Psoas muscle (tissue), 8 donors: ENCODE results near the gene ACSF2. TPM values are rescaled to one million over a fixed set of nuclear protein-coding genes. Genes with fewer than 3 reads are reported as not detected.

Experiments
- ATAC-seq, 4 donors: fragments of 200-7000 bp; cut with Tn5 transposase; one replicate each; pipeline ENCODE4 v1.9.1; 2020; ENCODE audit warnings: moderate library complexity in 3 of 4, mild to moderate bottlenecking in 2 of 4
- DNase-seq, 2 donors: peaks; one replicate each; pipeline ENCODE4 v3.0.0-alpha.2; 2020
- H3K27ac ChIP-seq: fragments of 200-600 bp; one replicate; pipeline ENCODE4 v1.8.0; 2022
- H3K27me3 ChIP-seq, 3 donors: fragments of 200-600 bp in 1 of 3; one replicate each; pipeline versions ENCODE4 v1.6.1 to v1.8.0; 2013 to 2022; ENCODE audit warnings: low read length in 2 of 3, mild to moderate bottlenecking in 2 of 3, moderate library complexity in 1 of 3; ENCODE audit not compliant: insufficient read depth in 3 of 3
- H3K36me3 ChIP-seq, 2 donors: fragments of 200-600 bp in 1 of 2; one replicate each; pipeline versions ENCODE4 v1.6.1 to v1.8.0; 2013 to 2022; ENCODE audit warnings: low read depth in 1 of 2, mild to moderate bottlenecking in 1 of 2, moderate library complexity in 1 of 2; ENCODE audit not compliant: insufficient read depth in 1 of 2
- H3K4me1 ChIP-seq: fragments of 200-600 bp; one replicate; pipeline ENCODE4 v1.8.0; 2022
- H3K4me3 ChIP-seq: fragments of 200-600 bp; one replicate; pipeline ENCODE4 v1.8.0; 2022; ENCODE audit warnings: mild to moderate bottlenecking
- H3K9me3 ChIP-seq: fragments of 200-600 bp; one replicate; pipeline ENCODE4 v1.8.0; 2022
- CTCF ChIP-seq: fragments of 200-600 bp; IDR thresholded peaks from one replicate; pipeline ENCODE4 v1.8.0; 2022; ENCODE audit warnings: antibody characterized with exemption
- WGBS, 3 donors: extraction: QIAGEN DNeasy Blood & Tissue Kit; methylation state at CpG; one replicate each; pipeline versions ENCODE4 v1.1.6 to v1.1.7; 2013; 5-methylcytosine and 5-hydroxymethylcytosine counted together
- intact Hi-C, 2 donors: fragments of 100-400 bp; cut with DNase I; formaldehyde crosslinking; loops; one replicate each; pipeline versions ENCODE4 v1.11.0 to v1.14.2; 2022
- polyA plus RNA-seq, 3 donors: library from polyadenylated mRNA; stranded (reverse); fragments of 200-250 nt; gene quantifications; one replicate each; pipeline ENCODE4 v1.2.3, GENCODE V29; 2013
- total RNA-seq, 4 donors: library from RNA; stranded (reverse); fragmentation: NEBNext Ultra II Directional in 2 of 4; extraction: Animal tissue kit (Norgen Biotek cat#: 25700) in 2 of 4; gene quantifications; one replicate each; pipeline versions ENCODE4 v1.2.1 to v1.2.4, GENCODE V29; 2021 to 2023
- donor health status: healthy with polysubstance abuse.
- donor health status: DM: no; HTN: no; CAD: no; lungs with moderate emphysema.
- donor health status: Bipolar disorder and iron deficiency.
- donor health status: healthy.
- donor health status: DM: yes; HTN: yes; CAD: no.
- donor health status: DM: no; HTN: no; CAD: no.
- donor health status: DM: no; HTN: no; CAD: no.
- donor health status: DM: yes; HTN: yes; CAD: no.

The ACSF2 gene
- total and polyA plus RNA-seq, 7 donors: 14.4 to 72.3 (median 35.5) TPM

DNA sequence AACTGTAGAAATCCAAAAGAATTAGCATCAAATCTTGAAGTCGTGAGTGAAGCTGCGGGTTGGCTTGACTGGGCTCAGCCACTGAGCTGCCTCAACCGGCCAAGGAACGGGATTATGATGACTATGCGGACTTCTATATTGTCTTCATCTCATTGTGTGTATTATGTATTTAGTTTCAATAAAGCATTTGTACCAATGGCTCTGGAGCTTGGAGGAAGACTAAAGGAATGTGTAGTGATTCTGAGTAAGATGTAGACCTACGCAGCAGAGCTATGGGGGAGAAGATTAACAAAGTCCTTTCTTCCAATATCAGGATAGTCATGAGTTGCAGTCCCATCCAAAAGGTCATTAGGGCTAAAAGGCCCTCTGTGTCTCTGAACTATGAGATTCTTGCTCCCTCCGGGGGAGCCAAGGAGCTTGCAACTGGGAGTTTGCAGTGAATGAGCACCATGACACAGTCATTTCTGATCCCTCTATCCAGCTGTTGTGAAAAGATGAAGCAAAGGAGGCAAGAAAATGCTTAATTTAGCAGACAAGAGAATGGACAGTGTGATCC, 44.7 kb upstream of the ACSF2 start:
- no peaks in the 10 kb centered on the region for H3K9me3 ChIP-seq
- ATAC-seq: peak in 1 of 4 donors; percentile 17
- no peak for TF ChIP-seq CTCF
- no peak overlapping the region for H3K4me3 ChIP-seq
- H3K36me3 ChIP-seq: peaks cover 10 to 60% of the 10 kb centered on the region in 2 donors
- intact Hi-C loops: no loop called here
- no peak for DNase-seq
- no peak overlapping the region for H3K27ac ChIP-seq
- no peaks in the 10 kb centered on the region for H3K27me3 ChIP-seq
- WGBS, 3 donors: 84 to 88% (median 86%) methylated on average over 7 of the region's 7 CpGs
- H3K4me1 ChIP-seq: peaks cover 13% of the 10 kb centered on the region

- ATAC-seq: peak; percentile 14 to 68 (median 49)
- peaks cover 10 to 66% of the 10 kb centered on the region in 2 donors for H3K36me3 ChIP-seq
- peaks cover 13% of the 10 kb centered on the region for H3K4me1 ChIP-seq
- intact Hi-C loops: no loop called here
- H3K27ac ChIP-seq: no peak overlapping the region
- TF ChIP-seq CTCF: no peak
- no peak overlapping the region for H3K4me3 ChIP-seq
- DNase-seq: no peak
- WGBS, 3 donors: 33 to 39% (median 36%) methylated on average over 3 of the region's 3 CpGs
- H3K27me3 ChIP-seq: no peaks in the 10 kb centered on the region
- H3K9me3 ChIP-seq: no peaks in the 10 kb centered on the region
Observed at GRCh38 chr17:50381920-50382319, 44.1 kb upstream of the ACSF2 start.

GRCh38 chr17:50382931-50383330, 43.1 kb upstream of the ACSF2 start:
- no peak overlapping the region for H3K27ac ChIP-seq
- 88 to 92% (median 91%) methylated on average over 12 of the region's 12 CpGs for WGBS, 3 donors
- no peak overlapping the region for H3K4me3 ChIP-seq
- ATAC-seq: no peak
- DNase-seq: no peak
- intact Hi-C loops: no loop called here
- no peaks in the 10 kb centered on the region for H3K9me3 ChIP-seq
- H3K36me3 ChIP-seq: peaks cover 15 to 76% of the 10 kb centered on the region in 2 donors
- TF ChIP-seq CTCF: no peak
- no peaks in the 10 kb centered on the region for H3K27me3 ChIP-seq
- H3K4me1 ChIP-seq: peaks cover 13% of the 10 kb centered on the region

DNA sequence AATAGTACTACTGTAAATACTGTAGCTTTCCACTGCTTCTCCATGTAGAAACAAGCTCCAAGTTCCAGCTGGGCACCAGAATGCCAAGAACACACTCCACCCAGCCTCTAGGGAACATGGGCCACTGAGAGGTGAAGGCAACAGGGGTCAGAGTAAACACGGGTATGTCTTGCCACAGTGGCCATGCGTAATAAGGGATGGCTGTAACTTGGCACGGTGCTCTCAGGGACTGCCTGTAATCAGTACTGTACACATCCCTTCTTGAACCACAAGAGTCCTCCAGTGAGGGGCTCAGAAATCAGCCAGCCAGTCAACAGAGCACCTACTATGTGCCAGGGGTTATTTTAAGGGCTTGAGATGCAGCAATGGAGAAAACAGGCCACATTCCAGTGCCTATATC, 39.5 kb upstream of the ACSF2 start:
- DNase-seq (no peak), ATAC-seq (peak in 1 of 4 donors; percentile 19)
- Histone ChIP-seq H3K4me3 (no peak overlapping the region), H3K9me3 (no peaks in the 10 kb centered on the region), H3K27ac (no peak overlapping the region), H3K27me3 (no peaks in the 10 kb centered on the region), H3K4me1 (peaks cover 8% of the 10 kb centered on the region), H3K36me3 (peaks cover 22 to 100% of the 10 kb centered on the region in 2 donors)
- intact Hi-C loops: no loop called here
- 62 to 67% (median 65%) methylated on average over 3 of the region's 3 CpGs for WGBS, 3 donors
- TF ChIP-seq CTCF: no peak

DNA sequence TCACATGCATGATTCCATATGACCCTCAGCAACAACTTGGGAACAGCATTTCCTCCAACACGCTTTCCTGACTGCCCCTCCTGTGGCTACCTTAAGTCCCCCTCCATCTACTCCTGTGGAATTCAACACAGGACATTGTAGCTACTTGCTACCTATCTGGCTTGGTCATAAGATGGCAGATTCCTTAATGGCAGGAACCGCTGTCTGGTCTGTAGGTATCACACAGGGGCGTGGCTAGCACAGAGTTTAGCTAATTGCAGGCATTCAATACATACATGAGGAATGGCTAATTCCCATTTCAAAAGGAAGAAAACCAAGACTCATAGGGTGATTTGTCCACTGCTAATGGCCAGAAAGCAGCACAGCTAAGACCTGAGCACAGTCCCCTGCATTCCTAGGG, 37.3 kb upstream of the ACSF2 start:
- no peak for ATAC-seq
- no peak for DNase-seq
- intact Hi-C loops: no loop called here
- no peaks in the 10 kb centered on the region for H3K9me3 ChIP-seq
- H3K4me3 ChIP-seq: no peak overlapping the region
- 96 to 99% (median 97%) methylated on average over 3 of the region's 3 CpGs for WGBS, 3 donors
- TF ChIP-seq CTCF: no peak
- H3K27ac ChIP-seq: no peak overlapping the region
- peaks cover 28 to 100% of the 10 kb centered on the region in 2 donors for H3K36me3 ChIP-seq
- H3K27me3 ChIP-seq: no peaks in the 10 kb centered on the region
- H3K4me1 ChIP-seq: no peaks in the 10 kb centered on the region
